Measurements from ENCODE around the gene KLHL21.

DNA sequence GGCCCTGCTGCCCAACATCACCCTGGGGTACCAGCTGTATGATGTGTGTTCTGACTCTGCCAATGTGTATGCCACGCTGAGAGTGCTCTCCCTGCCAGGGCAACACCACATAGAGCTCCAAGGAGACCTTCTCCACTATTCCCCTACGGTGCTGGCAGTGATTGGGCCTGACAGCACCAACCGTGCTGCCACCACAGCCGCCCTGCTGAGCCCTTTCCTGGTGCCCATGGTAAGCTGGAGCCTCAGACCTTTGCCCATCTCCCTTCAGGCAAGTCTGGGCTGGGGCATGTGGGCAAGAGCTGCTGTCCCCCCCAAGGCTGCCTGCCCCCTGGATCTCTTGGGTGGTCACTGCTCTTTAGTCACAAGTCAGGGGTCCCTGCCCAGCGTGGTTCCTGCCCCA is 31.7 kb downstream of the KLHL21 start:
- TF ChIP-seq LEF1 (IDR thresholded peaks at IDR 0.05; ENCODE audit: borderline replicate concordance) (no peak), TARDBP (IDR thresholded peaks at IDR 0.05) (no peak), ELF4 (IDR thresholded peaks at IDR 0.05) (no peak), SUZ12 (IDR thresholded peaks at IDR 0.05) (no peak), SP1 (IDR thresholded peaks at IDR 0.05) (no peak), FOXA1 (IDR thresholded peaks at IDR 0.05) (no peak), HDGF (IDR thresholded peaks at IDR 0.05; ENCODE audit: borderline replicate concordance) (no peak)
- TF ChIP-seq, protein P1, sequence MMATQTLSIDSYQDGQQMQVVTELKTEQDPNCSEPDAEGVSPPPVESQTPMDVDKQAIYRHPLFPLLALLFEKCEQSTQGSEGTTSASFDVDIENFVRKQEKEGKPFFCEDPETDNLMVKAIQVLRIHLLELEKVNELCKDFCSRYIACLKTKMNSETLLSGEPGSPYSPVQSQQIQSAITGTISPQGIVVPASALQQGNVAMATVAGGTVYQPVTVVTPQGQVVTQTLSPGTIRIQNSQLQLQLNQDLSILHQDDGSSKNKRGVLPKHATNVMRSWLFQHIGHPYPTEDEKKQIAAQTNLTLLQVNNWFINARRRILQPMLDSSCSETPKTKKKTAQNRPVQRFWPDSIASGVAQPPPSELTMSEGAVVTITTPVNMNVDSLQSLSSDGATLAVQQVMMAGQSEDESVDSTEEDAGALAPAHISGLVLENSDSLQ (IDR thresholded peaks at IDR 0.05), result no peak

All from HEK293T (cell line).